Stimulated activated CD8-positive, alpha-beta memory T cell treated with anti-CD3 and anti-CD28 coated beads, Interleukin-4, amount 100 ng/mL, for 4 hours (primary cell): ENCODE results near the gene MFGE8.

Experiments
- DNase-seq, 2 donors: peaks; one replicate each; pipeline ENCODE4 v3.0.0-alpha.2; 2020; ENCODE audit warnings: low read depth in 2 of 2, low spot score in 1 of 2

MFGE8 gene

GRCh38 chr15:88900309-88900981 lies 12.7 kb downstream of the MFGE8 start:
- no peak for DNase-seq

- no peak for DNase-seq
Observed at GRCh38 chr15:88899251-88899650, 13.9 kb downstream of the MFGE8 start.

GRCh38 chr15:88898736-88899135 lies 14.4 kb downstream of the MFGE8 start:
- DNase-seq: no peak

- peak; percentile 55 to 57 for DNase-seq
Observed at GRCh38 chr15:88897456-88898194, 15.6 kb downstream of the MFGE8 start.

GRCh38 chr15:88897142-88897455 lies 16.1 kb downstream of the MFGE8 start:
- DNase-seq: no peak

GRCh38 chr15:88896333-88897033 lies 16.7 kb downstream of the MFGE8 start:
- DNase-seq: no peak

GRCh38 chr15:88894819-88895767 lies 18.1 kb downstream of the MFGE8 start, which contains the start of gene HAPLN3:
TSS of gene HAPLN3 (minus strand) at chr15:88895544. CDS start at chr15:88887298, 8,246 bp downstream.
- DNase-seq: peak; percentile 33 to 43

- DNase-seq: peak; percentile 58 to 79
Observed at GRCh38 chr15:88894348-88894818, 18.8 kb downstream of the MFGE8 start.

GRCh38 chr15:88891540-88892254 lies 21.5 kb downstream of the MFGE8 start:
- no peak for DNase-seq

GRCh38 chr15:88890495-88890894 lies 22.7 kb downstream of the MFGE8 start:
- no peak for DNase-seq

GRCh38 chr15:88888719-88889118 lies 24.5 kb downstream of the MFGE8 start:
- no peak for DNase-seq

GRCh38 chr15:88887068-88887580 lies 26.1 kb downstream of the MFGE8 start:
- no peak for DNase-seq

GRCh38 chr15:88882785-88883184 lies 30.4 kb downstream of the MFGE8 start:
- no peak for DNase-seq

- no peak for DNase-seq
Observed at GRCh38 chr15:88881775-88882174, 31.4 kb downstream of the MFGE8 start.

GRCh38 chr15:88880944-88881740 lies 32.0 kb downstream of the MFGE8 start:
- no peak for DNase-seq

GRCh38 chr15:88878720-88879184 lies 34.4 kb downstream of the MFGE8 start:
- no peak for DNase-seq

- no peak for DNase-seq
Observed at GRCh38 chr15:88877906-88878305, 35.3 kb downstream of the MFGE8 start.

GRCh38 chr15:88877415-88877814 lies 35.8 kb downstream of the MFGE8 start:
- no peak for DNase-seq

- DNase-seq: no peak
Observed at GRCh38 chr15:88876573-88876972, 36.6 kb downstream of the MFGE8 start.
